ENCODE data around the gene KCTD16. TPM values are rescaled to one million over a fixed set of nuclear protein-coding genes. Genes with fewer than 3 reads are reported as not detected.

The KCTD16 gene
- total RNA-seq, 2 experiments from 2014 or later, result 0.19 to 0.32 TPM

- Histone ChIP-seq H3K4me3 (ENCODE audit: low read depth, low read length, poor library complexity, severe bottlenecking) (no peak overlapping the region), H3K4me2 (ENCODE audit: low read length) (no peak overlapping the region), H2AFZ (ENCODE audit: low read length) (no peak overlapping the region), H3K9me3 (ENCODE audit: low read length) (no peaks in the 10 kb centered on the region), H3K79me2 (ENCODE audit: insufficient read depth, low read depth, low read length) (no peaks in the 10 kb centered on the region), H4K20me1 (ENCODE audit: insufficient read depth, low read length) (no peaks in the 10 kb centered on the region), H3K36me3 (ENCODE audit: insufficient read depth, low read length) (no peaks in the 10 kb centered on the region), H3K9me2 (ENCODE audit: insufficient read depth, low read length) (no peaks in the 10 kb centered on the region), H3K27ac (ENCODE audit: low read depth, low read length, poor library complexity, severe bottlenecking) (no peak overlapping the region), H3K4me1 (ENCODE audit: insufficient read depth, low read length, poor library complexity, severe bottlenecking) (no peaks in the 10 kb centered on the region)
- BruUV-seq (replicated peaks), result no TSS peak
- TF ChIP-seq EZH2phosphoT487 (IDR thresholded peaks at IDR 0.05; ENCODE audit: borderline replicate concordance, low read depth, low read length) (no peak), CTCF (conservative IDR thresholded peaks at IDR 0.05; ENCODE audit: low read length) (no peak)
- POLR2A ChIA-PET, result interaction anchor here (1.0 kb wide), 2 partner anchors 19 to 50 kb away, joined by 3 read pairs; no protein-coding TSS in a partner anchor
- CTCF ChIA-PET (ENCODE audit: unreplicated experiment), result no interaction called here
- DNase-seq (ENCODE audit: low spot score), result no peak
- intact Hi-C loops (cut with micrococcal nuclease; ENCODE audit: unreplicated experiment), result no loop called here
Observed at GRCh38 chr5:144403058-144403457, 232.4 kb downstream of the KCTD16 start.

GRCh38 chr5:144403817-144404420, 233.2 kb downstream of the KCTD16 start:
- H3K9me2 ChIP-seq (ENCODE audit: insufficient read depth, low read length), result no peaks in the 10 kb centered on the region
- no peaks in the 10 kb centered on the region for H3K4me1 ChIP-seq (ENCODE audit: insufficient read depth, low read length, poor library complexity, severe bottlenecking)
- H3K79me2 ChIP-seq (ENCODE audit: insufficient read depth, low read depth, low read length), result no peaks in the 10 kb centered on the region
- no peak overlapping the region for H2AFZ ChIP-seq (ENCODE audit: low read length)
- ChIA-PET POLR2A (interaction anchor here (0.6 to 1.0 kb wide), 2 partner anchors 20 to 1924 kb away, joined by 3 read pairs; no protein-coding TSS in a partner anchor), CTCF (ENCODE audit: unreplicated experiment) (no interaction called here)
- no TSS peak for BruUV-seq (replicated peaks)
- H3K4me3 ChIP-seq (ENCODE audit: low read depth, low read length, poor library complexity, severe bottlenecking), result no peak overlapping the region
- intact Hi-C loops (cut with micrococcal nuclease; ENCODE audit: unreplicated experiment), result no loop called here
- H3K27ac ChIP-seq (ENCODE audit: low read depth, low read length, poor library complexity, severe bottlenecking), result no peak overlapping the region
- no peaks in the 10 kb centered on the region for H3K9me3 ChIP-seq (ENCODE audit: low read length)
- no peak for TF ChIP-seq EZH2phosphoT487 (IDR thresholded peaks at IDR 0.05; ENCODE audit: borderline replicate concordance, low read depth, low read length)
- no peak for TF ChIP-seq CTCF (conservative IDR thresholded peaks at IDR 0.05; ENCODE audit: low read length)
- no peak for DNase-seq (ENCODE audit: low spot score)
- H3K4me2 ChIP-seq (ENCODE audit: low read length), result no peak overlapping the region
- H3K36me3 ChIP-seq (ENCODE audit: insufficient read depth, low read length), result no peaks in the 10 kb centered on the region
- H4K20me1 ChIP-seq (ENCODE audit: insufficient read depth, low read length), result no peaks in the 10 kb centered on the region

GRCh38 chr5:144404672-144405071, 234.0 kb downstream of the KCTD16 start:
- no peak for DNase-seq (ENCODE audit: low spot score)
- H3K4me2 ChIP-seq (ENCODE audit: low read length), result no peak overlapping the region
- no peaks in the 10 kb centered on the region for H3K79me2 ChIP-seq (ENCODE audit: insufficient read depth, low read depth, low read length)
- no peak overlapping the region for H3K4me3 ChIP-seq (ENCODE audit: low read depth, low read length, poor library complexity, severe bottlenecking)
- POLR2A ChIA-PET, result interaction anchor here (0.6 to 0.8 kb wide), 2 partner anchors 16 to 1923 kb away, joined by 3 read pairs; no protein-coding TSS in a partner anchor
- CTCF ChIA-PET (ENCODE audit: unreplicated experiment), result no interaction called here
- H4K20me1 ChIP-seq (ENCODE audit: insufficient read depth, low read length), result no peaks in the 10 kb centered on the region
- no peaks in the 10 kb centered on the region for H3K4me1 ChIP-seq (ENCODE audit: insufficient read depth, low read length, poor library complexity, severe bottlenecking)
- intact Hi-C loops (cut with micrococcal nuclease; ENCODE audit: unreplicated experiment), result no loop called here
- H3K9me3 ChIP-seq (ENCODE audit: low read length), result no peaks in the 10 kb centered on the region
- BruUV-seq (replicated peaks), result no TSS peak
- no peak for TF ChIP-seq EZH2phosphoT487 (IDR thresholded peaks at IDR 0.05; ENCODE audit: borderline replicate concordance, low read depth, low read length)
- no peak for TF ChIP-seq CTCF (conservative IDR thresholded peaks at IDR 0.05; ENCODE audit: low read length)
- no peaks in the 10 kb centered on the region for H3K9me2 ChIP-seq (ENCODE audit: insufficient read depth, low read length)
- H2AFZ ChIP-seq (ENCODE audit: low read length), result no peak overlapping the region
- H3K27ac ChIP-seq (ENCODE audit: low read depth, low read length, poor library complexity, severe bottlenecking), result no peak overlapping the region
- H3K36me3 ChIP-seq (ENCODE audit: insufficient read depth, low read length), result no peaks in the 10 kb centered on the region

Measured in OCI-LY7 (cell line).